Fibroblast of skin of left quadriceps (primary cell): Measurements from ENCODE around the gene ALCAM.

Experiments
- DNase-seq, 2 experiments: peaks; one replicate each; pipeline ENCODE4 v3.0.0-alpha.2; 2013; ENCODE audit warnings: low read depth in 2 of 2

Gene ALCAM

GRCh38 chr3:105527949-105528348 lies 161.2 kb downstream of the ALCAM start:
- no peak for DNase-seq

GRCh38 chr3:105528955-105529354 lies 162.2 kb downstream of the ALCAM start:
- no peak for DNase-seq

GRCh38 chr3:105529456-105529855 lies 162.7 kb downstream of the ALCAM start:
- DNase-seq: no peak

- no peak for DNase-seq
Measured at GRCh38 chr3:105532251-105532650, 165.5 kb downstream of the ALCAM start.

GRCh38 chr3:105533960-105534359 lies 167.3 kb downstream of the ALCAM start:
- DNase-seq: no peak

- DNase-seq: no peak
Measured at GRCh38 chr3:105534491-105534890, 167.8 kb downstream of the ALCAM start.

GRCh38 chr3:105537371-105538080 lies 170.8 kb downstream of the ALCAM start:
- no peak for DNase-seq

- DNase-seq: no peak
Measured at GRCh38 chr3:105538483-105538882, 171.8 kb downstream of the ALCAM start.

- DNase-seq: no peak
Measured at GRCh38 chr3:105539897-105540296, 173.2 kb downstream of the ALCAM start.

GRCh38 chr3:105542282-105543019 lies 175.7 kb downstream of the ALCAM start:
- DNase-seq: no peak

- DNase-seq: no peak
Measured at GRCh38 chr3:105545051-105545450, 178.3 kb downstream of the ALCAM start.

- no peak for DNase-seq
Measured at GRCh38 chr3:105553851-105554250, 187.1 kb downstream of the ALCAM start.

GRCh38 chr3:105555206-105555605 lies 188.5 kb downstream of the ALCAM start:
- DNase-seq: no peak

- no peak for DNase-seq
Measured at GRCh38 chr3:105559856-105560255, 193.1 kb downstream of the ALCAM start.

- DNase-seq: no peak
Measured at GRCh38 chr3:105561876-105562275, 195.2 kb downstream of the ALCAM start.

GRCh38 chr3:105564546-105565288 lies 198.0 kb downstream of the ALCAM start:
- no peak for DNase-seq

GRCh38 chr3:105571005-105571404 lies 204.3 kb downstream of the ALCAM start:
- no peak for DNase-seq

- DNase-seq: no peak
Measured at GRCh38 chr3:105572501-105572900, 205.8 kb downstream of the ALCAM start.

GRCh38 chr3:105579439-105579838 lies 212.7 kb downstream of the ALCAM start:
- DNase-seq: no peak

GRCh38 chr3:105580296-105580965 lies 213.7 kb downstream of the ALCAM start:
- DNase-seq: peak; percentile 35 to 36

- no peak for DNase-seq
Measured at GRCh38 chr3:105582015-105582414, 215.3 kb downstream of the ALCAM start.
